ENCODE measurements around the gene MEOX2.

GRCh38 chr7:15586266-15586665 lies 100.2 kb downstream of the MEOX2 start:
- TF ChIP-seq CTCF (conservative IDR thresholded peaks at IDR 0.05) (no peak), EZH2 (IDR thresholded peaks at IDR 0.05; ENCODE audit: low read depth) (no peak)
